Hematopoietic multipotent progenitor cell treated with erythropoietin and hydrocortisone succinate and interleukin-3 and kit ligand, for 17 days (in vitro differentiated cells): ENCODE measurements around the gene RAB31.

Experiments used
- DNase-seq: peaks from one replicate; pipeline ENCODE4 v3.0.0-alpha.2; 2015; ENCODE audit warnings: low spot score

The RAB31 gene

DNA sequence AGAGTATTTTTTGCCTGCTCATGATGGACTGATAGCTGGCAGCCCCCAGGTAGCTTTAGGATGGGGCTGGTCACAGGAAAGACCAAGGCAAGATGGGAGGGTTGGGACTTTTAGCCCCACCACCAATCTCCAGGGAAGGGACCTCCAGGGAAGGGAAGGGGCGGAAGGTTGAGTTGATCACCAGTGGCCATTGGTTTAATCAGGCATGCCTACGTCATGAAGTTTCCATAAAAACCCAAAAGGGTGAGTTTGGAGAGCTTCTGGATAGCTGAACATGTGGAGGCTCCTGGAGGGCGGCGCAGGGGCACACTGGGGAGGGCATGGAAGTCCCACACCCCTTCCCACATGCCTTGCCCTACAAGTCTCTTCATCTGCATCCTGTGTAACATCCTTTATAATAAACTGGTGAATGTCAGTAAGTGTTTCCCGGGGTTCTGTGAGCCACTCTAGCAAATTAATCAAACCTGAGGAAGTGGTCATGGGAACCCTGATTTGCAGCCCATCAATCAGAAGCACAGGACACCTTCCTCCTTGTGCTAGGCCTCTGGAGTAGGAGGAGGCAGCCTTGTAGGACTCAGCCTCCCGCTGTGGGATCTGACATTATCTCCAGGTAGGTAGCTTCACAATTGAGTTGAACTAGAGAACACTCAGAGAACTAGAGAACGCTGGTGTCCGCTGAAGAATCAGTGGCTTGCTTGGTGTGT lies 30.3 kb downstream of the RAB31 start:
- DNase-seq, result no peak

DNA sequence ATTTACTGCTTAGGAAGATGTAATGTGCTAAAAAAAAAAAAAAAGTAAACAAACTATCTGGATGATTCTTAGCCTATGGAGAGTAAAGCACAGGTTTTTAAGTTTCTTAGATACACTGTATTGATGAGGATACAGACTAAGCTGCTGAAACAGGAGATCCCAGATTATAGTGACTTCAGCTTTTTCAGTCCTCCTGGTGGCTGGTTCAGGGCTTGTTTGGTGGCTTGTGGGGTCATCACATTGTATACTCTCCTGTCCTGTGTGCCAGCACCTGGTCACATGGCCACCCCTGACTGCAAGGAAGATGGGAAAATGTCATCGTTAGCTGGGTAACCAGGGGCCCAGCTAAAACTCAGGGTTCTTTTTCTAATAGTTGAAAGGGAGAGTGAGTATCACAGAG lies 31.4 kb downstream of the RAB31 start:
- DNase-seq, result no peak

DNA sequence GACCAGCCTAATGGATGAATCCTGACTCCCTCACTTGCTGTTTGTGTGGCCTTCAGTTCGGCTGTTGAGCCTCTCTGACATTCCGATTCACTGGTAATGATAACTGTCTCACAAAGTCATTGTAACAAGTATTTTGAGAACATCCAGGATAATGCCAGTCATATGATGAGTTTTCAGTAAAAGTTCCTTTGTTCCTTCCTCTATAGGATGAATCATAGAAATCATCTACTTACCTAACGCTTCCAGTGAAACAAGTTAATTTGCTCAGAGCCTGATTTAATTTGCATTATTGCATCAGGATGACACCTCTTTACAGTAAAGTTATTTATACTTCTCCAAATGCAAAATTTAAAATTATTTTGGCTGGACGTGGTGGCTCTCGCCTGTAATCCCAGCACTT lies 32.0 kb downstream of the RAB31 start:
- DNase-seq, result no peak

DNA sequence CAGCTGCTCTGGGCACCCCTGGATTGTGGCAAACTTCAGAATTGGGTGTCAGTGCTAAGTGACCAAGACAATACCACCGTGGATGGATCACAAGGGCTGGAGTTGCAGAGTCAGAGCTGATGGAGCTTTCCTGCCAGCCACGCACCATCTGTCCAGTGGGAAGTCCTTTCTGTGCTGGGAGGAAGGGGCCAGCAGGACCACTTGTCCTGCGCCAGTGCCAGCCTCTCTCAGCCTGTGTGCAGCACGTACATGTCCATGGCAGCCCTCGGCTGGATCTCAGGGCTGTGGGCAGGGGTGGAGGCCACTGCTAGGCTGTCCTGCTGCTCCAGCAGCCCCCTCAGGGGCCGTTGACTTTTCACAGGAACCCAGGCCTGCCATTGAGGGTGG lies 33.3 kb downstream of the RAB31 start:
- no peak for DNase-seq

DNA sequence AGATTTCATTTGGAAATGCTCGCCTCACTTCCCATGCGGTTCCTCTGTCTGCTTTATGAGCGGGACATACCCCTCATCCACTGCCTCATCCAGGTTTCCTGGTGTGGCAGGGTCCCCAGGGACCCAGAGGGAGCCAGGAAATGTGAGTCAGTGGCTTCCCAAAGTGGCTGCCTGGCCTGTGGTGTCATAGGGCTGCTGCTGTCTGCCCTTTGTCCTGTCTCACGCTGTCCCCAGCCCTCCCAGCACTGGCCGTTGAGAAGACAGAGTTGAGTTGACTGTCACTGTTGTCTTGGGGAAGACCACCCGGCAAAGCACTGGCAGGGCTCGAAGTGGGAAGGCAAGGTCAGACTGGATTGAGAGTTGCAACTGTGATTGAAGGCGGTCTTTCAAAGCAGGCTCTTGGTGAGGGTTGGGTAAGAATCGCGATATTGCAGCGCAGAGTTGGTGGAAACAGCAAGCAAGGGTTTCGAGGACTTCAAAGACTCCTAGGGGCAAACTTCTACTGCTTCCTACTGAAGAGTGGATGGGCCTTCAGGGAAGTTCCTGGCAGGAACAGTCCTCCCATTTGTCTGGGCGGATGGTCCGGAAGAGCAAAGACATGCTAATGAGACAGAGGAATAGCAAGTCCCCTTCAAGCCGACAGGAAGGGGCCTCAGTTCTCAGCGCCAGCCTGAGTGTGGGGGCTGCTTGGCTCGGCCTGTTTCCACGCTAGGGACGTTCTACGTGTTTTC lies 33.9 kb downstream of the RAB31 start:
- DNase-seq, result no peak

DNA sequence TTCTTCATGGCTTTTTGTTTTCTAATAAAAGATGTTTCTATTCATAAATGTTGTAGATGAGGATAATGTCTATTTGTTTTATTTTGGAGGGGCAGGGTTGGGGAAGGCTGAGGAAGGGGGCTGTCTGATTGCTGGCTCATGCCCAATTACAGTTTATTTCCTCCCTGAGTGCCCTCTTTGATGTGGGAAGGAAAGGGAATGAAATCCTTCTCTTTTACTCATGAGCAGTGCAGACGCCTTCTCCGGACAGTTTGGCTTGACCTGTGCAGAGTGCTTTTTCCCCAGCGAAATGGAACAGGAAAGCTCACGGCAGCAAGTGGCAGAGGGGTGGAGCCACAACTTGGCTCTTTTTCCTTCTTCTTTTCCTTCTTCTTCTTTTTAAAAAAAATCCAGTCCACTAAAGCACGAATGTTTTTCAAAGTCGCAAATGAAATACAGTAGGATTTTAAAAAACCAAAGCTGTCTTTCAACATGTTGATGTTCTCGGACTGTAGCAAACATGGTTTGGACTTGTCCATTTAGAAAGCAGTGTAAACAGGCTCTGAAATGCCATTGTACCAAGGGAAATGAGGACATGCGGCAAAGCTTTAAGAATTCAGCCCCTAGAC lies 34.5 kb downstream of the RAB31 start:
- no peak for DNase-seq

DNA sequence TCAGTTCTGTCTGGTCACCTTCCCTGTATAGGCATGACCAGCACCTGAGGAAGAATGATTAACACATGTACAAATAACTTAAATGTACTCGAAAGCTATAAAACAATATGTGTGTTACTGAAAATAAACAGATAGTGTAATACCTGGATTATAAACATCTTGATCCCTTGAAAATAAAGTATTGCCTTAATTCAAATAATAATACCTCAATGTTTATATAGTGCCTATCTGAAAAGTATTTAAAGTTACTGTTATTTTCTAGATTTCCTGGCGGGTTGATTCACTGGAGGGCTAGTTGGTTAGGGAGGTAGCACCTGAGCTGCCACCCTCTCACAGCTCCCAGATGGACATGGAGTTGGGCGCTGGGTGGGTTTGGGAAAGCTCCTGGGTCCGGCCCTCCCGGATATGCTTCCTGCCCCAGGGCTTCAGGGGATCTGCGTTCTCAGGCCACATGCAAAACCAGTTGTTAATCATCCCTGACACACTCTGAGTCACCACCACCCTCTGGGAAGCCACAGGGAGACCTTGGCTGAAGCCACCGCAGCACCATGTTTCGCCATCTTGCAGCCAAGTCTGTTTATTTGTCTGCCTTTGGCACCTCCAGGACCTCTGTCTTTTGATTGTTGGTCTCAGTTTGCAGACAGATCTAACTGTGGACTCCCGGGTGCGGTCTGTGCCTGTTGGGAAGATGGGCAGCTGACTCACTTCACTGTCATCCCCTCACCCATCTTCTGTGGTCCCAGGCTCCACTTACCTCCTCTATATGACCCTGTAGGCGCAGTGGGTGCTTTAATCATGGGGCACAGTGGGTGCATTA lies 35.3 kb downstream of the RAB31 start:
- DNase-seq, result no peak

DNA sequence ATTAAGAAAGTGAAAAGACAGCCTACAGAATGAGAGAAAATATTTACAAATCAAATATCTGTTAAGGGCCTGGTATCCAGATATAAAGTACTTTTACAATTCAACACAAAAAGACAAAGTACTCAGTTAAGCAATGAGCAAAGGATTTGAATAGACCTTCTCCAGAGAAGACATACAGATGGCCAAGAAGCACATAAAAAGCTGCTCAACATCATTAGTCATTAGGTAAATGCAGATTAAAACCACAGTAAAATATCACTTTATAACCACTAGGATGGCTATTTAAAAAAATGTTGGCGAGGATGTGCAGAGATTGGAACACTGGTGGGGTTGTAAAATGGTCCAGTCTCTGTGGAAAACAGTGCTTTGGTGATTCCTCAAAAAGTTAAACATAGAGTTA lies 38.9 kb downstream of the RAB31 start:
- DNase-seq, result no peak

DNA sequence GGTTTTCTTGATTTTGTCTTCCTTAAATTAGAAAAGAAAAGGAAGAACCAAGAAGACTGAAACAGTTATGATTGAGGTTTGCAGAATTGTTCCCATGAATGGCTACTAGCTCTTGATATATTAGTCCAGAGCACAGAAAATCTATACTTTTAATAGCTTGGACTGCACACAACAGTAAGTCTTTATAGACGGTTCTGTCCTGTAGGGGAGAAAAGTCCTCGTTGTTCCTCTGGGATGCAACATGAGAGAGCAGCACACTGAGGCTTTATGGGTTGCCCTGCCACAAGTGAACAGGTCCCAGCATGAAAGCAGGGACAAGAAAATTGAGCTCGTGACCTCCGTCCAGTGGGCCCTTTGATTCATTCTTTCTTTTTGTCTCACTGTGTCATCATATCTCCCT lies 41.5 kb downstream of the RAB31 start:
- DNase-seq, result no peak

DNA sequence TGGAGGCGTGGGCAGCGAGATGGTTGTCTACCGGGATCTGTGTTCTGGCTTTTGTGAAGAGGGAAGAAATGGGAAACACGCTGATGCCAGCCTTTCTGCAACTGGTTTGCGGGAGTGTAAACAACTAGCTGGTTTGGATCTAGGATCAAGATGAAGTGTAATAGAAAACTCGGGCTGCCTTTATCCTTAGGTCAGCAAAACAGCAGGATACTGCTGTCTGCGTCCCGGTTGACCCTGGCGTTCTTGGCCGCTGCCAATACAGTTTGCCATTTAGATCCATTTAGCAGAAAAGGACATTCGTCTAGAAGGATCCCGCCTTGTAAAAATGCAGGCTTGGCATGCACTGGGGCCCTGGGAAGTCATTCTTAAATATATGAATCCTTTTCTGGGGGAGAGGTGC lies 42.0 kb downstream of the RAB31 start:
- DNase-seq, result no peak

DNA sequence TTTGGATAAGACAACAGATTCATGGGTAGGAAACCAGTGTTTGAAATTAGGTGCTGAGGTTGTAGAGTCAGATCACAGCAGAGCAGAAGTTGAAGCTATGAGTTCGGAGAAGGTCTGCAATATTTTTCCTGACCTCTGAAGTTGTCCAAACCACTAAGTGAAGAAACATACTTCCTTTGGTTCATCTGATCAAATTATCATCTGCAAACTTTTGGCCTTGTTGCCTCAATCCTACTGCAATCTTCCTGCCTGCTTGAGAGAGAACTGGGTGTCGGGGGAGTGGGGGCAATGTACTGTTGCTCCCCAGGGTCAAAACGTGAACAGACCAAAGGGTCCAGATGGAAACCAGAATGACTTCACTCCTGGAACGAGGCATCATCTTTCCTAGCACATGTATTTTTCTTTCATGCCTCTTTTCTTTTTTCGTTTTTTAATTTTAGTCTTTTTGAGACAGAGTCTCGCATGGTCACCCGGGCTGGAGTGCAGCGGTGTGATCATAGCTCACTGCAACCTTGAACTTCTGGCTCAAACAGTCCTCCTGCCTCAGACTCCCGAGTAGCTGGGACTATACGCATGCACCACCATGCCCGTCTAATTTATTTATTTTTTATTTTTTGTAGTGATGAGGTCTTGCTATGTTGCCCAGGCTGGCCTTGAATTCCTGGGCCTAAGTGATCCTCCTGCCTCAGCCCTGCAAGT lies 42.7 kb downstream of the RAB31 start:
- no peak for DNase-seq

DNA sequence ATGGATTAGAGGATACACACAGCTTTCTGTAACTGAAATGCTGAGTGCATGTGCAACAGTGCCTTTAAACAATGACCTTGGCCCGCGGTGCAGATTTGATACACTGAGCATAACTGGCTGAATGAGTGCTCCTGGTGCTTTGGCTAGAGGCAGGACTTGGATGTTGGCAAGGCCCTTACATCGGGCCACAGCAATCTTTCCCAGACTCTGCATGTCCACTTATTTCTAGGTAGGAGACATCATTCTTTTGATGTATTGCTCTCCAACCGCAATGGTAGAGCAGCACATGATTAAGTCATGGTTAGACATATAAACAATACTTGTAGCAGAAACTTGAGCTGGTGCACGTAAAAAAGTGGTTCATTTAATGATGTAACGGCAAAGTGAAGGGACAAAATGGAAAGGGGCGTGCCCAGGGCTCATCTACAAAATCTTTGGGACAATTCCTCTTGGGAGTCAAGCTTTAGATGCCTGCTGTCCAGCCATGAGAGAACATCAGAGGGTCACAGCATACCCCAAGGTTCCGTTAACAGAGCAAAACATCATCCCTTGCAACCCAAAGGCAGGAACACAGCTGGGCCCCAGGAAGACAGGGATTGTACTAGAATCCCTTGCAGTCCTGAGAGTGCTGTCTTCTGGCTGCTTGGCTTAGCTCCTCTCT lies 43.4 kb downstream of the RAB31 start:
- no peak for DNase-seq

DNA sequence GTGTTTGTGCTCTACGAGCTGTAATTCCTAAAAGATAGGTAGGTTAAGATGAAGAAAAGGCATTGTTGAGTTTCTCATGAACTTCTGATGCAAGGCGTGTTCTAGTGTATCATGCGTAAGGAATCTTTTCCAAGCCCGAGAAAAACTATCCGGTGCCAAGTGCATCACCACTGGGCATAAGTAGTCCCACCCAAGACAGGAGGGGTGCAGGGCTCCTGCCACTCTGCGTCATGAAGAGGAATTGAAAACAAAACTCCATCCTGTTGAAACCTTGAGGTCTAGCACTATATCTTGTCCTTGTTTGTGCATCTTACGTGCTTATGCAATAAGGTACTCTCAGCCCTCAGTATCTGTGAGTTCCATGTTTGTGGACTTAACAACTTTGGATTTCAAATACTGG lies 45.7 kb downstream of the RAB31 start:
- DNase-seq, result no peak

DNA sequence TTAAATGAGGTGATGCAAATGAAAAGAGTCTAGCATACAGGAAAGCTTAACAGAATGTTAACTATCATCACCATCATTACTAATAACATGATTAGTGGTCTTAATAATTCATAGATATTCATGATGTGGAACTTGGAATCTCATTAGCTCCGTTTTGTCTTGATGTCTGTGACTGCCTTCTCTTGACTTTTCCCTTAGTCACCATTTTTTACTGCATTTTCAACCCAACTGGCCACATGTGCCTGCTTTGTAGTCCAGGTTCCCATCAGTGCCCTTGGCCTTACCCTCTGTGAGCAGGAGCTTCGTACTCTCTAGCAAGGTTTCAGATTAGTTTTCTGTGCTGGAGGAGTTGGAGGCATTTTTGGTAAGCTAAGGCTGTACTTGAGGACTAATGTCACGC lies 47.0 kb downstream of the RAB31 start:
- DNase-seq, result no peak

DNA sequence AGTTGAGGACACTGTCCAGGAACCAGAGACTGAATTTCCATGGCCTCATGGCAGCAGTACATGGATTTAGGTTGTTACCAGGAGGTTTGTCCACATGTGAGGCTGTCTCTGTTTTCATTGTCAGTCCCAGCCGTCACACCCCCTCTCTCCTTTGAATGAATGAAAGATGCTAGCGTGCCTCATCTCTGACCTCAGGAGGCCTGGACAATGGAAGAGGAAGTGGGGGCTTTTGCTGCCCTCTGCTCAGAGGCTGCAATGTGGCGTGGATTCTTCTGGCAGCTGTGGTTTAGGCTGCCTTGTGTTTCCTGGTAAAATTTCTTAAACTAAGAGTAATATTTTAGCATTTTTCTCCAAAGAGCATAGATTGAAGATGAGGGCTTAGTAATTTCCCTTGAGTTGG lies 47.5 kb downstream of the RAB31 start:
- no peak for DNase-seq

DNA sequence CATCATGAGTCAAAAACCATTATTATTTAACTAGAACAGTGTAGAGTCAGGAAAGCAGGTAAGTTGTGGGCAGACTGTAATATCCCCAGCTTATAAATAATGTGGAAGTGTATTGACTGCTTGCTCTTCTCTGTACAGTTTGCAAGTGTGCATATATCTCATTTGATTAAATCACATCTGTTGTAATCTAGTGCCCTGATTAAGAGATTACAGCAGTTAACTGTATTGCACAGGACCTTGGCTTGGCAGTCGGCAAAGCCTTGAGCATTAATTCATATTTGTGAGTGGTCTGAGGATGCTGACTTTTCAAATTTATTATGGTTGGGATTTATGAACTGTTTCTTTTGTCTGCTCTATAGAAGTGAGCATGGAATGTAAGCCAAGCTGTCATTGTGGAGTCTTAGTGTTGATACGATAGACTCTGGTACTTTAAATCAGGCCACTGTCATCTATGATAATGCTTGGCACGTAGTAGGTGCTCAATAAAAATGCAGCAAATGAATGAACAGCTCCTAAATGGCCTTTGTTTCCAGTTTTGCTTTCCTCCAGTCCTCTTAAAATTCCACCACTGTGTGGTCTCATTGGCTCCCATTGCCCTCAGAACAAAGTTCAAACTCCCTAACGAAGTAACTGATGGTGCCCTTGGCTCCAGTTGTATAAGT lies 48.3 kb downstream of the RAB31 start:
- DNase-seq, result no peak

DNA sequence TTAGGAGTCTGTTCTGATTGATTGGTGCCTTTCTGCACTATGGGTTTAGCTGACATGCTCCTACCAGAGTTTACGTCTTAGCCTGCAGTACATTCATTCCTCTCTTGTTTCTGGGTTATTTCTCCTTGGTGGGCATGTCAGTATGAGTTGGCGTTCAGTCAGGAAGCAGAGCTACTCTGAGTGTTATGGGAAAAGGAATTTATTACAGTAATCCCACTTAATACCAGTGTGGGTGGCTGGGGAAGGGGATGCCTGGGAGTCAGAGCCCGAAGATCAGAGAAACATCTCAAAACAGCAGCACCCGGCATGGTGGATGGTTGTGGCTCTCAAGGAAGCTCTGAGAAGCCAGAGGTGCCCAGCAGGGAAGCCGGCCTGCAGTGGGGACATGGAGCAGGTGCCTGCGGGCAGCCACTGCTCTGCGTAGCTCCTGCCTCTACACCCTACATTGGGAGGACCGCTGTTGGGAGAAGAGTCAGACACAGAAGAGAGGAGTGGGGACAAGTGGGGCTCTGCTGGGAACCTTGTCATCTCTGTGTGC lies 48.9 kb downstream of the RAB31 start:
- no peak for DNase-seq

DNA sequence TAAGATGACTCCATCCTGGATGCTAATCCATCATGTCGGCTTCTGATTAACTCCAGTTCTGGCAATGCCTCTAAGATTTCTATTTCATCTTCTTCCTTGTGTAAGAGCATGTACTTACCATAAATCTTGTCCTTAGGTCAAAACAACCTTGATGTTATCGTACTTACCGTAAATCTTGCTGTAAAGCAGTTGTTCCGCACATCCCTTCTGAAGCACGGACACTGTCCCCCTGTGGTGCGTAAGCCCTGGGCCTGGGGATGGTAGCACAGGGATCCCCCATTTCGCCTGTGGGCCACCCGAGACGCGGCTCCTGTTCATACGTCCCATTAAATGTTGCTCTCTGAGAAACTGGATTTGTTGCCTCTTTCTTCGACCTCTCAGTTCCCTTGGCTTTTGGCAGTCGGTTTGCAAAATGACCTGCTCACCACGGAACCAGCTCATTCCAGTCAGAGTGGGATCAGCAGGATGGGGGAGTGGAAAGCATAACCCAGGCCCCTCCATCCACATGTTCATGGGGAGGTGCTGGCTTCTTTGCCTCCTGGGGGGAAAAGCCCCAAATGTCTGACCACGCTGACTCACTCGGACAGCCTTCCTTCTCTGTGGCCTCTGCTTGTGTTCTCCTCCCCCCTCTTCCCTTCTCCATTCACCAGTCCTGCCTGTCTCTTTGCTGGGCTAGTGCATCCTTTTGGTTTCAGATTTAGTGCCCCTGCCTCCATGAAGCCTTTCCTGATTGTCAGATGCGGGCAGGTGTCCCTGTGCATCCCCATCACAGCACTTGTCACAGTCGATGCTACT lies 49.9 kb downstream of the RAB31 start:
- DNase-seq, result no peak

DNA sequence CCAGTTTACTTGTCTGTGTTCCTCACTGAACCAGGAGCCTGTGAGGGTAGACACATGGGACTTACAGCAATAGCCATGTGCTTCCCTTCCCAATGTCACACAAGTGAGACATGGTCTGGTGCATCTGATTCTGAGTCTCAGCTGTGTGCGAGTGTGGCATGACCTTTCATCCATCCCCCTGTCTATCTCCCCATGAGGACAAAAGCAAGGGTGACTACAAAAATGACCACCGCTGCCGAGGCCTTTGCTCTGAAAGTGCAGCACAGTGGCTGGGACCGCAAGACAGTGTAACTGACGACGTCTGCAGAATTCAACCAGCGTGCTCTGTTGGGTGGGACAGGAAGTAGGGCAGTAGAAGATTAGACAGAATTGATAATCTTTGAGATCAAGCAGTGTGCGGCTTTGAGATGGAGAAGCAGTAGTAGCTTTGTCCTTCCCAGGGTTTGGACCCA lies 50.5 kb downstream of the RAB31 start:
- no peak for DNase-seq

DNA sequence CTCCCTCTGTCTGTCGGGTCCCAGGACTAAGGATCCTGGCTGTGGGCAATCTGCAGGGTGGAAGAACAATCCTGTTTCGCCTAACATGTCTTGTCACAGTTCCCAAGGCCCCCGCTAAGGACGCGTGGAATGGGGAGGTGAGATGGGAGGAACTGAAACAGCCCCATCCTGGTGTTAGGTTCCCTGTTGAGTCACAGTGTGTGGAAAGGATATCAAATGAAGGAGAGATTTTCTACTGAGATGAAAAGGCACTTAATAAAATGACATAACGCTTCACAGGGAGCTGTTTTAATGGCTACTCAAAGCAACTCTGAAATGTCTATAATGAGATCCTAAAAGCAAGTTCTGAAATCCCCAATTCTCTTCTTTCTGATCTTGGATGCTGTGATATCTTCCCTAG lies 52.5 kb downstream of the RAB31 start:
- DNase-seq, result no peak
